ENCODE results near the gene GREM1.

DNA sequence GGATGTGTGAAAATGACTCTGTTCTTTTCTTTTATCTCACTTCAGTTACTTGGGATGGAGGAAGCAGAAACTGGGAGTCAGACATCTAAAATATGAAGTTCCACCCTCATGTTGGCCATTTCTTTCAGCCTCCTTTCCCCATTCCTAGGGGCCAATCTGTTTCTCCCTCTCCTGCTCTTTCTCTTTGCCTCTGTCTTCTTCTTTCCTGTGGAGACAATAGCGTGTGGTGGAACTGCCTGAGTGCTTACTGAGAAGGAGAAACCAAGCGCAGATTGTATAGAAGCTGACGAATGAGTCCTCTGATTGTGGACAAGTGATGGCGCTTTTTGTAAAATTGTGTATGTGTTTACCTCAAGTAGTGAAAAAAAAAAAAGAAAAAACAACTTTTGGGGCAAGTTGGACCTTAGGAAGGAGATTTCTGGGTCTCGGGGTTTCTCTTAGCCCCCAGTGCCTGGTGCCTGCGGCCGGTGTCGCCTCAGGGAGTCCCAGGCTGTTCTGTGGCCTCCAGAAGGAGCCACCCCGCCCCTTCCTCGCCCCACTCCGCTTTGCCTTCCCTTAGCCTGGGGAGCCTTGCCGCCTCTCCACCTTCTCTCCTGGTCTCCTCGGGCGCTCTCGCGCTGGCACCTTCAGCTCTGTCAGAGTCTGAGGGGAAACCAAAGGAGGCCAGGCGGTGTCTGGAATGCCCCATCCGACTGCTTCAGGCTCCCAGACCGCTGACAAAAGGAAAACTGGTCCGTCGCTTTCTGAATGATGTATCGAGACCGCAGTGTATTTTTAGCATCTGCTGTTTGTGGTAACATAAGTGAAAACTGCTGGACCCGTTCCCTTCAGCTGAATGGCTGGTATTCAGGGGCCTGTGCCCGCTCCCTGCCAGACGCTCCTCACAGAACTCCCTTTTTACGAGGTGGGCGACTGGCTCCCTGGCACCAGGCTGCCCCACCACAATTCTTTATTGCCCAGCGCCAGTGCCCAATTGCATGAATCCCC, 46.2 kb upstream of the GREM1 start:
- TF ChIP-seq, protein P1, sequence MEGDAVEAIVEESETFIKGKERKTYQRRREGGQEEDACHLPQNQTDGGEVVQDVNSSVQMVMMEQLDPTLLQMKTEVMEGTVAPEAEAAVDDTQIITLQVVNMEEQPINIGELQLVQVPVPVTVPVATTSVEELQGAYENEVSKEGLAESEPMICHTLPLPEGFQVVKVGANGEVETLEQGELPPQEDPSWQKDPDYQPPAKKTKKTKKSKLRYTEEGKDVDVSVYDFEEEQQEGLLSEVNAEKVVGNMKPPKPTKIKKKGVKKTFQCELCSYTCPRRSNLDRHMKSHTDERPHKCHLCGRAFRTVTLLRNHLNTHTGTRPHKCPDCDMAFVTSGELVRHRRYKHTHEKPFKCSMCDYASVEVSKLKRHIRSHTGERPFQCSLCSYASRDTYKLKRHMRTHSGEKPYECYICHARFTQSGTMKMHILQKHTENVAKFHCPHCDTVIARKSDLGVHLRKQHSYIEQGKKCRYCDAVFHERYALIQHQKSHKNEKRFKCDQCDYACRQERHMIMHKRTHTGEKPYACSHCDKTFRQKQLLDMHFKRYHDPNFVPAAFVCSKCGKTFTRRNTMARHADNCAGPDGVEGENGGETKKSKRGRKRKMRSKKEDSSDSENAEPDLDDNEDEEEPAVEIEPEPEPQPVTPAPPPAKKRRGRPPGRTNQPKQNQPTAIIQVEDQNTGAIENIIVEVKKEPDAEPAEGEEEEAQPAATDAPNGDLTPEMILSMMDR (IDR thresholded peaks at IDR 0.05; ENCODE audit: borderline replicate concordance, extremely low read depth, low read length, poor library complexity, severe bottlenecking), result no peak
- no peak for TF ChIP-seq EZH2 (IDR thresholded peaks at IDR 0.05; ENCODE audit: borderline replicate concordance, low read depth, low read length, severe bottlenecking)
